GM18505 (cell line): ENCODE results near the gene RDM1.

ENCODE experiments used
- ATAC-seq: cut with Tn5 transposase; IDR thresholded peaks from one replicate; pipeline ENCODE4 v1.9.1; 2021; ENCODE audit not compliant: unreplicated experiment
- POLR2A ChIP-seq: IDR thresholded peaks from 4 replicates; pipeline ENCODE4 v1.6.1; 2011; ENCODE audit warnings: borderline replicate concordance; ENCODE audit not compliant: insufficient read depth, insufficient read length; ENCODE audit errors: extremely low read depth

RDM1 gene

GRCh38 chr17:35930211-35931065 is at the start of gene RDM1:
TSS of gene RDM1 (minus strand) at chr17:35930773. CDS start at chr17:35930727, 46 bp downstream.
- peak; percentile 69 for TF ChIP-seq POLR2A
- ATAC-seq: peak; percentile 76

GRCh38 chr17:35978346-35978745 is 47.8 kb upstream of the RDM1 start:
- TF ChIP-seq POLR2A: no peak
- ATAC-seq: no peak

- ATAC-seq: no peak
- TF ChIP-seq POLR2A: no peak
Measured at GRCh38 chr17:35977509-35977908, 46.9 kb upstream of the RDM1 start.

- no peak for TF ChIP-seq POLR2A
- ATAC-seq: no peak
Measured at GRCh38 chr17:35973333-35974260, 43.0 kb upstream of the RDM1 start.

GRCh38 chr17:35972945-35973332 is 42.4 kb upstream of the RDM1 start:
- no peak for TF ChIP-seq POLR2A
- no peak for ATAC-seq

GRCh38 chr17:35972535-35972934 is 42.0 kb upstream of the RDM1 start:
- no peak for ATAC-seq

GRCh38 chr17:35972066-35972465 is 41.5 kb upstream of the RDM1 start:
- TF ChIP-seq POLR2A: no peak
- ATAC-seq: no peak

More at GRCh38 chr17:35972535-35972934, 42.0 kb upstream of the RDM1 start:
- TF ChIP-seq POLR2A: no peak

GRCh38 chr17:35969558-35970380 is 39.2 kb upstream of the RDM1 start:
- no peak for TF ChIP-seq POLR2A
- no peak for ATAC-seq

- no peak for TF ChIP-seq POLR2A
- ATAC-seq: no peak
Measured at GRCh38 chr17:35968520-35969054, 38.0 kb upstream of the RDM1 start.

- no peak for ATAC-seq
- no peak for TF ChIP-seq POLR2A
Measured at GRCh38 chr17:35965272-35965671, 34.7 kb upstream of the RDM1 start.

- no peak for ATAC-seq
- TF ChIP-seq POLR2A: no peak
Measured at GRCh38 chr17:35963663-35964062, 33.1 kb upstream of the RDM1 start.

- ATAC-seq: no peak
- no peak for TF ChIP-seq POLR2A
Measured at GRCh38 chr17:35953720-35954119, 23.1 kb upstream of the RDM1 start.
